HG02884 (cell line): ENCODE data around the gene PHF14.

Experiments
- ATAC-seq: cut with Tn5 transposase; IDR thresholded peaks from one replicate; pipeline ENCODE4 v1.9.1; 2021; ENCODE audit warnings: mild to moderate bottlenecking, moderate library complexity; ENCODE audit not compliant: unreplicated experiment

Gene PHF14

DNA sequence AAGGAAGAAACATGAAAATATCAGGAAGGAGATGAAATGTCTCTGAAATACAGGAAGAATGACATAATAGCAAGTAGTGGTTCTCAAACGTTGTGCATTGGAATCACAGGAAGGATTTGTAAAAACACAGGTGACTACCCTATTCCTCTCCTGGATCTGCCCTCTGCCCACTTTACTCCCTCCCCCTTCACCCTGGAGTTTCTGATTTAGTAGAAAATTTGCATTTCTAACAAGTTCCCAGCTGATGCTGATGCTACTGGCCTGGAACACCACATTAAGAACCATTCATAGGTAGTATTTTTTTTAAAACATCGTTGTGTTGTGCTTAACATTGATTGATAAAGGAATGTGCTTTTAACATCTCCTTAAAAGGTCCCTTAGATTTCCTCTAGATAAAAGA is 130.9 kb downstream of the PHF14 start:
- ATAC-seq, result no peak

DNA sequence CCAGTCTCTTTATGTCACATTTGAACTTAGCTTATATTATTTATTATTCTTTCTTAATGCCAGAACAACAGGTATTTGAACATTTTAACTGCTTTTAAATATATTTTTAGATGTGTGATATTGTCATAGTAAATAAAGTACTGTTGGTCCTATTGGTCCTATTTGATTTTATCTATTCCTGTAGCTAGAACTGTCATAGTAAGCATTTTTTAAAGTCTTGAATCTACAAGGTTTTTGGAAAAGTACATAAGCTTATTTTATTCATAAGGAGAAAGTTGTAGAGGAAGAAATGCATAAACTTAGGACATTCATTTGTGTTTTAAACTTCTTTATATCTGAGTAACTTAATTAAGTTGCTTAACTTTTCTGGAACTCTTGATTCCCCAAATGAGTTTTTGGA is 136.0 kb downstream of the PHF14 start:
- ATAC-seq, result no peak

DNA sequence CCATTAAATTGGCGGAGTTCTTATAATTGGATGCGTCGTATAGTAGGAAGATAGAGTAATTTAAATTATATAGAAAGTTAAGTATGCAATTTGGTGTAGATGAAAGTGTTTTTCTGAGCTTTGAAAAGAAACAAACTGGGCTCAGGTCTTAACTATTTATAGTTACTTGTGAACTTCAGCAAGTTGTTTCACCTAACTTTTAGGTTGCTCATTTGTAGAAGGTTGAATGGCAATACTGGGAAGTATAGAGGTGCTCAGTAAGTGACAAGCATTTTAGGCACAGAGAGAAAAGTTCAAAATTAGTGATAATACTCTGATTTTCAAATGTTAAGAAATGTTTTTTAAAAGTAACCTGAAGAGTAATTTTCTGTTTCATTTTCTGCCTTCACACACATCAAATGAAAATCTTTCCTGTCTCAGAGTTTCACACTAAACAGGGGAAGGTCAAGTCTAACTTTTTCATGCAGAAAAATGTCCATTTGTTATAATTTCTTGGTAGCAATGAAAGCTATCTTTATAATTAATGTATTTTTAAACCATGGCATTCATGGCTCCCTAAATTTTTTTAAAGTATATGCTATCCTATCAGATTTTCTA is 146.5 kb downstream of the PHF14 start:
- peak; percentile 67 for ATAC-seq

DNA sequence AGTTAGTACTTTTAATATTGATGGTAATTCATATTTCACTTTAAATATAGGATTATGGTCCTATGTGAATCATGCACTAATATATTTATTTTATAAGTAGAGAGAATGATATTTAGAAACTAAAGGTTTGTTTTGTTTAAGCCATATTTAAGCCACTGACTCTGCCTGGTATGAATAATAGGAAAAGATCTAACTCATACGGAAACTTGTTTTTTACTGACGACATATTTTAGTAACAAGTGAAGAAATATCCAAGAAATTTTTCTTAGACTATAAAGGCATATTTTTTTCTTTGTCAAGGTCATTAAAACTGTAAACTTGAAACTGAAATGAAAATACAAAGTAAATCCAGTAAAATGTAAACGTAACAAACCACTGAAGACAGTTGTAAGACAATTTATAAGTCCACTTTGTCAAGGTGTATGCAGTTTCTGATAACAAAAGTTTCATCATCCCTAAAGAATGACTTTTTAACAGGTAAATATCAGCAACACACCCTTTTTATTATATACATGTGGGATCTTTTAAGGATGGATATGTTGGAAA is 147.1 kb downstream of the PHF14 start:
- ATAC-seq, result peak; percentile 59

DNA sequence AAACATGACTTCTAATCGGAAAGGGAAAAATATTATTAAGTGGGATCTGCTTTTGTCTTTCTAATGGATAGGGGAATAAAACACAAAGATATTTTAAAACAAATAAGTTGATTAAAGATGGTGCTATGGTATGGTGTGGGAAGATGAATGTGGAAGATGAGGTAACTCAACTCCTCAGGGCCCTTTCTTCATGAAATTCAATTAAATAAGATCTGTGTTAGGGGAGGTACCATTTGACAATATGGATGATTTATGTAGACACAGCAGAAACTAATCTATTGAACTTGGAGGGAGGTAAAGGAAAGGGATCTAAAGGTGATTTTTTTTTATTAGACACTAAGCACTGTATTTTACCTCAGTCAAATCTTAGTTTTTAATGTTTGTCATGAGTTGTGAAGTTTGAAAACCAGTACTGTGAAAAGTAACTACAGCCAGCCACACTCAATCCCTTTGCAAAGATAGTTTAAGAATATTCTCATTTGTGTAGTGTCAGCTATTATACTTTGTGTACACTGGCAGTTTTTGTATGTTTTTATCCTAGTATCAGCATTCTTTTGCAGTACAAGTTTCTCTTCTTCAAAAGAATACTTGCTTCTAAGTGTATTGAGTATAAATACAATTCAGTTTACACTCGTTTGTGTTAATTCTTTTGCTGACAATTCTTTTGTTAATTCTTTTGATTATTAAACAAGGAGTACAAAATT is 151.3 kb downstream of the PHF14 start:
- no peak for ATAC-seq

DNA sequence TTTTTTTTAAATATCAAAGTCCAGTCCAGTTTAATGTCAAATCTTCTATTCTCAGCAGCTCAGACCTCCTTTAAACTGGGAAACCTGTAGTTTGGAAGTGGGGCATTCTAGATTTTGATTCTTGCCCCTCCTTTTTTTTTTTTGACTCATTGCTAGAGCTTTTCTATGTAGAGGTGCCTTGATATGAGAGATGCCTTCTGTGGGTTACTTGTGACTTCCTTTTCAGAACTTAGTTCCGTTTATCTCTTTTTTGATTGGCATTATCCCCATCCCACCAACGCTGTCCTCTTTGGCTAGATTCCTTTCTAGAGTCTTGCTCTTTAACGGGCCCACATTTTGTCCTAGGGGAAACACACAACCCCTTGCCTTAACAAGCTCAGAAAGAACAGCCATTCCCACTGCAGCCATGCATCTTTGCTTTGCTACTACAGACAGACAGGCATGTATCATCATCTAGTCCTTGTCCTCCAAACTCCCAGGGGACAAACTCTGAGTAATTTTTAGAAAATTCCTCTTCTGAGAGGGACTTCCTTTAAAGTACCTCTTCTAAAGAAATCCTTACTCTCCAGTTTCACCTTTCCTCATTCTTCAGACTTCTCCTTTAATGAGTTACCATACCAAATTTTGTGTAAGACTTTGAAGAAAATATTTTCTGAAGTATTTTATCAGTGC is 153.6 kb downstream of the PHF14 start:
- no peak for ATAC-seq

DNA sequence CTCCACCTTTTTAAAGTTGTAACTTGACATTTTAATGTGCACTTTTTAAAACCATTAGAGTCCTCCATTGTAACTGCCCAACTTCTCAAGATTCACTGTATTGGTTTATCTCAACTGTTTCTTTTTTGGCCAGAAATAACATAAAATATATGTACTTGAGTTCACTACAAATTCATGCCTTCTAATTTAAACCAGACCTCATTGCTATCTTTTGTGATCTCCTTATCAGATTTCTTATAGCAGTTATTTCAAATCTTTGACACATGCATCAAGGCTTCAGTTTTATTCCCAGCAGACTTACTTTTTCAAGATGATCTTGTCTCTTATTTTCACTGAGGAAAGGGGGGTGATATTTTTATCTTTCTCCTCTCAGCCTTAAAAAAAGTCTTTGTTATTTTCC is 154.3 kb downstream of the PHF14 start:
- no peak for ATAC-seq

DNA sequence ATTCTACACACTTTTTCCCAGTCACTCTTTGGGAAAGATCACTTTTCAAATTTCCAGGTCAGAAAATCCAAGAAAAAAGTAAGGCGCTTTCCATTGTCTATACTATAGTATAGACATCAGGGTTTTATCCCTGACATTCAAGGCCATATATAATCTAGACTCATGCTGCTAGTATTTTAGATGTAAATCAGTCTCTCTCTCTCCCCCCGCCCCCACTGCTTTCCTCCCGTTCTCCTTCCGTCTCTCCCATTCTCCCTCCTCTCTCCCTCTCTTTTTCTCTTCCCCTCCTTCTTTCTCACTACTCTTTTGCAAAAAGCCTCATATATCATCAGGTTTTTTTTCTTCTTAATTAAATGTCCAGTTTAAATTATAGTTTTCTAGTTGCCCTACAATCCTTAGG is 154.8 kb downstream of the PHF14 start:
- ATAC-seq, result no peak

DNA sequence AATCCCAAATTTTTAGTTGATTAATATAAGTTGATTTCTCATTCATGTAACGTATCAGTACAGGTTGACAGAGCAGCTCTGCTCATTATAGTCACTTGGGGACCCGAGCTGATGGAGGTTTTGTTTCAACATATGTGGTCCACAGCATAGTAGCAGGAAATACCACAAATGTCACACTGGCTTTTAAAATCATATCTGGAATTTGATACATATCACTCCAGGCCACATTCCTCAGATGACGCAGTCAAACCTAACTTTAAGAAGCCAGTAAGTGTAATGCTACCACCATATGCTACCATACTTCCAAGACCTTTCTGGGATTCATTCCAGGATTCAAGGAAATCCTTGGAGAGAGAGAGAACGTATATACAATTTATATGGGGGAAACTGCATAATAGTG is 156.3 kb downstream of the PHF14 start:
- ATAC-seq, result no peak

DNA sequence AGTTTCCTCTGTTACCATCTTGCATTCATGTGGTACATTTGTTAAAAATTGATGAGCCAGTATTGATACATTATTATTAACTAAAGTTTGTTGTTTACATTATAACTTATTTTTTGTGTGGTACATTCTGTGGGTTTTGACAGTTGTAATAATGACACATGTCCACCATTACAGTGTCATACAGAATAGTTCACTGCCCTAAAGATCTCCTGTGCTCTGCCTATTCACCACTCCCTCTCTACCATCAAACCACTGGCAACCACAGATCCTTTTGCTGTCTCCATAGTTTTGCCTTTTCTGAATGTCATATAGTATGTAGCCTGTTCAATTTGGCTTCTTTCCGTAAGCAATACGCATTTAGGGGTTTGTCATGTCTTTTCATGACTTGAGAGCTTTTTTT is 156.9 kb downstream of the PHF14 start:
- ATAC-seq, result no peak

DNA sequence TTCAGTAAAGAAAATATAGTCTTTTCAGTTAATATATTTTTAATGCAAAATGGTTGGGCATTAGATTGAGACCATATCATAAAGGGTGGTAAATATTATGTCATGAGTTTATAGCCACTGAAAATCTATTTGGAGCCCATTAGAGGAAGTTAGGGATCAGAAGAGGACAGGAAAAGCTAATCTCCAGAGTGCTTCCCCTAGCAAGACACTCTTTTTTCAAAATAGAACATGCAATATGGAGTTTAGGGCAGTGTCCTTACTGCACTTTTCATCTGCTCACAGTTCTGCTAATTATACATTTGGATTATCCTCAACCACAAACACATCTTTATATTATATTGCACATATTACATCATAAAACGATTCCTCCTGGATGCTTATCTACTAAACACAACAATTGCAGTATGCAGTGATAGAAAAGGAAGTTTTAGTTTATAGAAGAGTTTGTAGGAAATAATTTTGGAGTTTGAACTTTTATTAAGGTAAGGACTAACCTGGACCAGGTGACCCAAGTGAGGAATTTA is 159.8 kb downstream of the PHF14 start:
- no peak for ATAC-seq

DNA sequence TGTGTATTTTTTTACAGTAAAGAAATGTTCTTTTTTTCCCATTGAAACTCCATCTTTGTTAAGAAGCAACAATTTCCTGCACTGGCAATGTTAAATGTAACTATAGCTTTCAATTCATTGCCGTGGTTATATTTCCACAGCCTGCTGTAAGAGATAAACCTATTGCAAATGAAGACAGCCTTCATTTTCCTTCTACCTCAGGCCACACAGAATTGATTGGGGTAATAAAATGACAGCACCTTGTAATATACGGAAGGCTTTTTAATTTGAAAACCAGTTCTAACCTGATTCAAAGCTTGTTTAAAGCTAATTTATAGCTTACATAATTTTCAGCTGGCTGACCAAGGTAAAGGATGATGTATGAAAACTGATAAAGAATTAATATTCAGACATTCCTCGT is 161.9 kb downstream of the PHF14 start:
- no peak for ATAC-seq

DNA sequence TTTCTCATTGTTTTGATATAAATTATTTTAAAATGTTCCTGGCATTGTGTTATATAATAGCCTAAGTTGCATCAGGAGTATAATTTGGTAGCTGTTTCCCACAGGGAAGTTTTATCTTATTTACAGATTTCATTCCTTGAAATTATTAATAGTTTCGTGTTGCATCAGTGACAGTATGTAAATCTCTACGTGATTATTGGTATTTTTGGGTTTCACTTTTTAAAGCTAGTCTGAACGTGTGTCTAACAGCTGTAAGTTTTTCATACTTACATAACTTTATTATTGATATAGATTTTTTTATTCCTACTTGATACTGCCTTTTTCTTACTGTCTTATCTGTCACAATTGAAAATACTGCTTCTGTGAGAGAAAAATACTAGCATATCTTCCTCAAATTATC is 167.9 kb downstream of the PHF14 start:
- no peak for ATAC-seq

DNA sequence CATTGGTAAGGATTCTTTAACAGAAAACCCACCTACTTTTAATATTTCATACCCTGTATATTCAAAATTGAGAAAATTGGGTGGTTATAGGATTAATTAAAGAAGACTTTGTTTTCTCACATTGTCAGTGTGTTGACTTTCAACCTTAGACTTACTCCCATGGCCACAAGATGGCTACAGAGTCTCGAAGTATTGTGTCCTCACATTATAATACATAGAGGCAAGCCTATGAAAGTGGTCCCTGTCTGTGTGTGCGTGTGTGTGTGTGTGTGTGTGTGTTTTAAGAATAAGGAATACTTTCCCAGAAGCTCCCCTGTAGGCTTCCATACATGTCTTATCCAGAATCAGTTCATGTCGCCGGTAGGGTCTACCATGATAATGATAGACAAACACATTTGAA is 180.0 kb downstream of the PHF14 start:
- no peak for ATAC-seq

DNA sequence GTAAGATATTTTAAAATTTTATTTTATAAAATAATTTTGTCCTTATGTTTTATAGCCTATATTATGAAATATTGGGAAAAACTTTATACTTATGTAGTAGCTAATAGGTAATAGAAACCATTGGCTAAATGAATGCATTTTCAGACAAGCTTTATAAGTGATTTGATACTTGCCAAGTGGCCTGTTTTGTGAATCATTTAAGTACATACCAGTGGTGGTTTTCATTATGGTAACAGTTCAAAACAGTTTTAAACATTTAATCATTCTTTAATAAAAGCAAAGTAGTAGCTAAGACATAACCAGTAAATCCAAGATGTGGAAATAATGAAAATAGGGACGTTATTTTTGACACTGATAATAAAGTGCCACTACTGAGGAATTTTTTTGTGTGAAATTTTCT is 182.2 kb downstream of the PHF14 start:
- no peak for ATAC-seq

DNA sequence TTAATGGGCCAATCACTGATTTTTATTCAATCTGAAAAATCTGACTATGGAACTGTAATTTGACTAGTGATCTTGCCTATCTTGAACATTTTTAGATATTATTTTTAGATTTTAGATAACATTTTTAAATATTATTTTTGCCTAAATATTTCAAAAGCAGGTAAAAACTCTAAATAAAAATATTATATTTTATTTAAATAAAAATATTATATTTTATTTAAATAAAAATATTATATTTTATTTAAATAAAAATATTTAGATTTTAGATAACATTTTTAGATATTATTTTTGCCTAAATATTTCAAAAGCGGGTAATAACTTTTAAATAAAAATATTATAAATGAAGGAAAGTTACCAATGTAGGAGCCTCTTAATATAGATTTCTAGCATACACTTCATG is 187.8 kb downstream of the PHF14 start:
- ATAC-seq, result no peak

DNA sequence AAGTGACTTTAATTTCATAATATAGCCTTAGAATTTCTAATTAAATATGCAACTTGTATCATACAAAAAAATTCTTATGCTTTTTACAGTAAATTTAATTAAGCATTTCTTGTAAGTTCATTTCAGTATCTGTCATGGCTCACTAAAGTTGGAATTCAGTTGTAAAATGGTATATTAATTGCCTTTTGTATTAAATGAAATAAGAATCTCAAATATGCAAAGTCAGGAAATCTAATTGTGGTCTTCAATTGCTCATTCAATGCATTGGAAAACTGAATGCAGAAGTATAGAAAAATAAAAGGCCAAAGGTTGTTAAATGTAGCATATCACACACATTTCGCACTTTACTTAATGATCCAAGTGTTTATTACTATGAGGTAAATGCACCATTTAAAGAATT is 189.5 kb downstream of the PHF14 start:
- no peak for ATAC-seq

DNA sequence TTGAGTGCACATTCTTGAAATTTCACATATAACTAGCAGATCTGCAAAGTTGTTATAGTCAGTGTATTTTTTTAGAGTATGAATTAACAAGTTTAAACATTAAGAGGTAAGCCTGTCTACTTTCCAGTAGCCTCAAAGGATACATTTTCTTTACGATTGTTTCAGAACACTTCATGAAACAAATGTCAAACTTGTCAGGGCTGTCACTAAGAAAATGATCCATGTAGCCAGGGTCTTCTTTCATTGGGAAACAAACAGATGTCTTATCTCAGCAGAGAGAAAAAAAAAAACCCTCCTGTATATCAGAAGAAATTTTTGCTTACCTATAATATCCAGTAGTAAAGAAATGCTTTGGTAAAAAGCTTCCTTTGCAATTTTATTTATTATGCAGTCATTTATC is 192.4 kb downstream of the PHF14 start:
- ATAC-seq, result no peak

DNA sequence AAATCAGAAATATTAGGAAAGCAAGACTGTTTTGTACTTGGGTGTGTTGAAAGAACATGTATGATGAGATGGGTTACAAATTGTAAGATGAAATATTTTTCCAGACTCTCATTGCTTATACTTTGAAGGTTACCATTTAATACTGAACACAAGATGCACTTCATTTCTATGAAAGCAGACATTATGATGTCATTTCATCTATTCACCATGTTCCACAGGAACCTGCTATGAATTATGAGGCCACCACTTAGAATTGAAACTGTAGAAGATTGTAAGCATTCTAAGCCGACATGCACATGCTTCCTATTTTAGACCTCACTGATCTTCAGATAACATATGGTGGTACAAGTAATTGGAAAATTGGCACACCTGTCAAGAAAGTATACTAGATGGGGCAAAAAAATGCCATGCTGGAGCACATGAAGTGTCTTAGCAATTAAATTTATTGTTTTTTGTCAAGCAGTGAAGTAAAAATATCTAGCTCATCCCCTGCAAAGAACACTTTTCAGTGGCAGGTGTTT is 195.0 kb downstream of the PHF14 start:
- ATAC-seq, result no peak

DNA sequence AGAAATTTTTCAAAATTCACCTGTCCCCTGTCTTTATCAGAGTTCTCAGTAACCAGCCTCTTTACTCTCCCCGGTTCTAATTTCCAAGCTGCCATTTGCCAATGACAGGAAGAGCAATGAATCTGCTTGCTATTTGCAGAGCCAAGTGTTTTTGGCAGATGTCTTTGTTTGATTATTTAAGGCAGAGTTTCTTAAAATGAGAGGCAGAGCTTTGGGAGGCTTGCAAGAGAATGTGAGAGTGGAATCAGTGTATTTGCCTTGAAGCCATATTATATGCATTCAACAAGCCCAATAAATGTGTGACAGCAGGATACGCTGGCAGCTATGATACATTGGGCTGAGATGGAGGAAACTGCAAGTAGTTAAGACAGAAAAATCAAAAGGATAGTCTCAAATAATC is 196.5 kb downstream of the PHF14 start:
- no peak for ATAC-seq

DNA sequence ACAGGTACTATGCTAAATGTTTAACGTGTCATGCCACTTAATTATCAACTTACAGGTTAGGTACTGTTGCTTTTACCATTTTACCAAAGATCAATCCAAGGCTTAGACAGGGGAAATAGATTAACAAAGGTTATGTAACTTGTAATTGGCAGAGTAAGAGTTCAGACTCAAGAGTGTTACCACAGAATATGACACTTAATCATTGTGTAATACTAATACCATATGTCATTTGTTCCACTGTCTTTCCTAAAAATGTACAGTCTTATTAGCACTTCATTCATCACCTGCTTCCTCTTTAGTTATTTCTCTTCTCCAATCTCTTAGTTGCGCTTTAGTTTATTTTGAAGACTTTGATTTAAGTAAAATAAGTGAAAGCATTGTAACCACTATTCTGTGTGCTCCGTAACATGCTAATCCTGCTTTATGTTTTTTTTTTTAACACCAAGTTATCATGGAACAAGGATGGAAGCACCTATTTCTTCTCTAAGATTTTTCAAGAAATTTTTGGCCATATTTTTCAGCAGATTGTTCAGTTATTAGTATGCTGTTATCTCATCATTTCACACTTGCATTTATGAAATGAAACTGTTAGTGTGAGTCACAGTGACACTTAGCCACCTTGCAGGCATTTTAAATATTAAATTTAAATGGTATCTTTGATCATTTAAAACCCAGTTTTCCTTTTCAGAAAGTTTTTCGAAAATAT is 197.3 kb downstream of the PHF14 start:
- ATAC-seq, result no peak
